GM21515 (cell line): ENCODE results near the gene RNF141.

Source experiments
- ATAC-seq: cut with Tn5 transposase; IDR thresholded peaks from one replicate; pipeline ENCODE4 v1.9.1; 2021; ENCODE audit not compliant: unreplicated experiment

Gene RNF141

DNA sequence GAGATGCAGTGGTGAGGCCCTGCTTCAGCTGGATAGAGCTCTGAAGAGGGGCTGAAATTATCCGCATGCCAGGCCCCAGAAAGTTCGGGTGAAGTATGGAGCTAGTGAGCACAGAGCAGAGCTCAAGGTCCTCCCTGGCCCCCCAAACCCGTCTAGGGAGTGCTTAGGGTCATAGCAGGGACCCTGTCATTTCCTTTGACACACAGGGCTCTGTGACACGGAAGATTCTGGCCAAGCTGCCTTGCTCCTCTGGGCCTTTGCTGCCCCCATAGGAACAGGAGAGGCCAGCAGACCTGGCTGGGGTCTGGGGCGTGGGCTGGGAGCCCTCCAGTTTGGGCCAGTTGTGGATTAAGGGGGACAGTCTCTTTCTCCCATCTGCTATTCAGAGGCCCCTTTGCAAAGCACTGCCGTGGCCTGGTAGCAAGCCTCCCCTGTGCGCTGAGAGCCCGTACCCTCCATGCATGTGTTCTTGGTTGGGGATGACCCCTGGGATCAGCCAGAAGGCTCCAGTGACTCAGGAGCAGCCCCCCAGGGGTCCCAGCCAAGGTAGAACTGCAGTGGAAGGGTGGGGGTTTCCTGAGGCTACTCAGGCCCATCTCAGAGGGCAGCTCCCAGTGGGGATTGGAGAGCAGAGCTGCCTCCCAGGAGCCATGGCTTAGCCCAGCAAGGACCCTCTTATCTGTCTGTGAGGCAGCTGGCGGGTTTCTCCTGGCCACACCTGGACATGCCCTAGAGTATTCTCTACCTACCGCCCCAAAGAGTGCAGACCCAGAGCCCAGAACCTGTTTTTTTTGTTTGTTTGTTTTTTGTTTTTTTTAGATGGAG lies 42.3 kb downstream of the RNF141 start:
- ATAC-seq = no peak

DNA sequence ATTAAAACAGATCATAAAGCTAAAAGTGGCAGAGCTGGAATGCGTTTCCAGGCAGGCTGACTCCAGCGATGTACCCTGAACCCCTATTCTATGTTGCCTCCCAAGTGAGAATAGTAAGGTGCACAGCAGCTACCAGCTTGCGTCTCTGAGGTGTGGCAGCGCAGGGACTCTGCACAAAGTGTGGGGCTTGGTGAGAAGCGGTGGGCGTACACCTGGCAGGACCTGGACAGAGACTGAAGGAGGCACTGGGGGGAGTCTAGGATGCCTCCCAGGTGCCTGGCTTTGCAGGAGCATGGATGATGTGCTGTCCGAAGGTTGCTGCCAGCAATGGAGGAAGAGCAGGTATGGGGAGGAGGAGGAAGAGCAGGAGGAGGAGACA lies 43.0 kb downstream of the RNF141 start:
- no peak for ATAC-seq

DNA sequence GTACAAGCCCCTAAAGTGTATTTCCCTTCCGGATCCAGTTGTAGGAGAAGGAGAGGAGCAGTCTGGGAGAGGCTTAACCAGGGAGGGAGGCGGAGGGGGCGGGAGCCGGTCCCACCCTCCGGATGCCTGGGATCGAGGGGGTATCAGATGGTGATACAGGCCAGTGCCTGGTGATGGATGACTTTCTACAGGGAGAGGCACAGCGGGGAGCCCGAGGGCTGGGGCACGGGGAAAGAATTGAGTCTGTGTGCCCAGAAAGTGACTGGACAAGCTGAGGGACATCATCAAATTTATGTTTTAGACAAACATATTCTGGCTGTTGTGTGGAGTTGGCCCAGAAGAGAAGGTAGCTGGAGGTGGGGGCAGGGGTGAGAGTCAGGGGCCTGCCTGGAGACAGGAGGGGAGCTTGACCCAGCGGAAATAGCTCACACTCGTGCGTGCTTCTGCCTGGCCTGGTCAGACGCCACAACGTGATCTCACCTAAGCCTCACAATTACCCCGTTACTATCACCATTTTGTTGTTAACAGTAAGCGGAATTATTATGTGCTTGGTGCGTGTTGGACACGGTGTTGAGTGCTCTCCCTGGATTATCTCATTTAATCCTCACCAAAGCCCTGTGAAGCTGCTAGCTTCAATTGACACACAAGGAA lies 43.5 kb downstream of the RNF141 start:
- no peak for ATAC-seq

DNA sequence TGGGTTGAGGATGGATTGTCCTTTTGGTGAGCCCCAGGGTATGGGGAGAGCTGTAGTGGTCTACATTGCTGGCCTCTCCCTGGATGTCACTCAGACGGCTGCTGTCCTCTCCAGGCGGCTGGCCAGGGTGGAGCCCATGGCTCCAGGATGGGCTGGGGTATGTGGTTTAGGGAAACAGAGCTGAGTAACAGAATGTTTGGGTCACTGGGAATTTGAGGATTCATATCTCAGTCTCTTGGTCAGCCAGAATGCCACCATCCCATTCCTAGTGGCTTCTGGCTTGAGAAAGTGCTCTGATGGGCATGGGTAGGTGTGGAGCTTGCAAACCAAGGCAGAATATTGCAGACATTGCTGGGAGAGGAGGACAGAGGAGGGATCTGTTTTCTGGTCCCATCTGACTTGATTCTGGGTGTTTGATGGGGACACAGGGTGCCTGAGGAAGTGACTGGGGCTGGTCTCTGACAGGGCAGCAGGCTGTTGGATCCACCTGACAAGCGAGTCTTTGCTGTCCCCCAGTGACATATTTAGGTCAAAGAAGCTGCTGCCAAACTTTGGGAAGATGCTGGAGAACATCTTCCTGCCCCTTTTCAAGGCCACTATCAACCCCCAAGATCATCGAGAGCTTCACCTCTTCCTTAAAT lies 44.6 kb downstream of the RNF141 start:
- ATAC-seq = no peak

DNA sequence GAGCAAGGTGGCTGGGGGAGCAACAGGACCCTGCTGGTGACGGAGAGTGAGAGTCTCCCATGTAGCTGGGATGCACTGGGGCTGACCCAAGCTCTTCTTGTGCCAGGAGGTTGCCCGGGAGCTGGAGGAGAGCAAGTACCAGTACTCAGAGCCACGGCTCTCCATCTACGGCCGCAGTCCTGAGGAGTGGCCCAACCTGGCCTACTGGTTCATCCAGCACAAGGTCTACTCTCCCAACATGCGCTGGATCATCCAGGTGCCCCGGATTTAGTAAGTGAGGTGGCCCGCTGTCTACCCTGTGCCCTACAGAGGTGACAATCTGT lies 45.6 kb downstream of the RNF141 start:
- ATAC-seq = no peak

DNA sequence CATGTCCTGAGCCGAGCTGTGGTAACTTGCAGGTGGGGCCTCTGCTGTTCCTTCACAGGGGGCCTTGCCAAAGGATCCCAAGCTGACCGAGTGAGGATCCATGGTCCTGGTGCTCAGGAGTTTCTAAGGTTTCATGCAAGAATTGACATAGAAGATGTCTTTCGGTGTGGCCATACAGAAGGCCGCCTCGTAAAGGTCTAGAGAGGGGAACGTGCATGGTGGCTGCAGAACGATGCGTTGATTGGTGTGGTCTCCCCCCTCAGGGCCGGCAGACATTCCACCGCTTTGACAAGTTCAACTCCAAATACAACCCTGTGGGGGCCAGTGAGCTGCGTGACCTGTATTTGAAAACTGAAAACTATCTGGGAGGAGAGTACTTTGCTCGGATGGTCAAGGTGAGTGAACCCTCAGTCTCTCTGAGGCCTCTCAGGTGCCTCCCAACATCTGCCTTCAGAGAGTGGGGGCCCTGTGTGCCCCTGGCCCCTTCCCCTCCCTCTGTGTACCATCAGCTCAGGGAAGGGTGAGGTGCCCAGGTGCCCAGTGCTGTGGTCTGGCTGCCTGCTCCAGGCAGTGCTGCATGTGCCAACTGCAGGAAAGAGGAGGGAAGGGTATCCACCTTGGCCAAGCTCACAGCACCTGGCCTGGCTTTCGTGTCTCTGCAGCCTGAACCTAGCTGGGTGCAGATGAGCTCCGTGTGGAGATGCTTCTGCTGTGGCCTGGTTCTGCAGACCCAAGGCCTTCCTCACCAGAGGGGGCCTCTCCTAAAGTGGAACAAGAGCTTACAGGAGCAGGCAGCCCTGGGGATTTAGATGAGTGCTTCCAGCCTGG lies 46.1 kb downstream of the RNF141 start:
- no peak for ATAC-seq

DNA sequence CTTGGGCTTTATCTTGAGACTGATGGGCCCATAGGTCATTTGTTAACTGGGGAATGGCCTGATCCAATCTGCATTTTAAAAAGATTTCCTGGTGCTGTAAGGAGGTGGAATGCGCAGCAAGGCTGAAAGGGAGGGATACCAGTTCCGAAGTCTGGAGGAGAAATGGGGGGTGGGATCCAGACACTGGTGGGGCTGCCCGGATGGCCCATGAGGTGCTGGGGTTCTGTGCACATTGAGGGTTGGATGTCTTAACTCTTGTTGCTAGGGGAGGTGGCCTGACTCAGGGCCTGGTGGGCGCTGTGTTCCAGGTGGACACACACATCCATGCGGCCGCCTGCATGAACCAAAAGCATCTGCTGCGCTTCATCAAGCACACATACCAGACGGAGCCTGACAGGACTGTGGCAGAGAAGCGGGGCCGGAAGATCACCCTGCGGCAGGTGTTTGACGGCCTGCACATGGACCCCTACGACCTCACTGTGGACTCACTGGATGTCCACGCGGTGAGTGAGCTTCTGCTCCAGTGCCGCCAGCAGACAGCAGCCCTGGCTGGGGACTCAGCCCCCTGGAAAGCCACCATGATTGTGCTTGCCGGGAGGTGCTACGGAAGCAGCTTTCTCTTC lies 47.8 kb downstream of the RNF141 start:
- no peak for ATAC-seq

DNA sequence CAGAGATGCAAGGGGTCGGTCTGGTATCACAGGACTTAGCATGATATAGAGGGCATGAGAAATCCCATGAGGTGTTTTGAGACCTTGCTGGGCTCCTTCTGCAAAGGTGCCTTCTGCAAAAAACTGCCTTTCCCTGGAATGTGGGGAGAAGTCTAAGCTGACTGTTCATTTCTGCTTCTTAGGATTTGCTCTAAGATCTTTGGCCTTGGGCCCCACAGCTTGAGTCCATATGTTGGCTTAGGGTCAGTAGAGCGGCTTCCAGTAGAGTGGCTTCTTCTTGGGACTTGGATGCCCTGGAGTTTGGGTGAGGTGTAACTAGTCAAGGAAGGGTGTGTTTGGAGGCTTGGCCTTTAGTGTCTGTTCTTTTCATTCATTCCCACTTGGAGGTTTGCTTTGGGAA lies 48.9 kb downstream of the RNF141 start:
- ATAC-seq = no peak

DNA sequence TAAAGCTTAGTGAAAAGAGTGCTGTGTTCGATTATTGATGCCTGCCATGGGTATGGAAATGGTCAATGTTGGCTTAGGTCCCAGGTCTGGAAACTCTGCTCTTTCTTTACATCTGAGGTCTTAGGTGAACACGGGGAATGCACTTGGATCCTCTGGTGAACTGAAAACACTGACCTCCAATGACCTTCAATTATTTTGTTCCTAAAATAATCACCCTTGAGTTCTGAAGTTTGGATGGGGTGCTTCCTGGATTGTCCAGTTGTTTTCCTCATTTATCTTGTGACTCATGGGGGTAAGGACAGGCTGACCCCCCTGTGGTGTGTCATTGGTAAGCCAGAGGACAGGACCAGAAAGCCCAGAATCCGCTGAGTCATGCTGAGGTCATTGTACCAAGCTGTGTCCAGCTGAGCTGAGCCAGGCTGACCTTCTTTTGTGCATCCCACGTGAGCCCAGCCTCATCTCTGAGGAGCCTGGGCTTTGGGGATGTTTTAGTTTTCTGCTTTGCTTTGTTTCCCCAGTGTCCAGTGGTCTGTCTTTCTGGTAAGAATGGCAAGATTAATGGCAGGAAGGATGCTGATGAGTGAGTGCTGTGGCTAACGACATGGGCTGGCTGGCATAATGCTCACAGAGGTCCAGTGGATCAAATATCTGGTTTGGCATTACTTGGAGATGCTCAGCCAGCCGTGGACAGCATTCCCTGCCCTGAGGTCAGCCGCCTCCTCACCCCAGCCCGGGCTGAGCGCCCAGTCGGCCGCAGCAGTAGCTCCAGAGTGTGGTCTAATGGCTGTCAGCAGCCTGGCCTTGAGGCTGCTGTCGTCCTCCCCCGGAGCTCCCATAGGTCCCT lies 50.4 kb downstream of the RNF141 start:
- no peak for ATAC-seq

DNA sequence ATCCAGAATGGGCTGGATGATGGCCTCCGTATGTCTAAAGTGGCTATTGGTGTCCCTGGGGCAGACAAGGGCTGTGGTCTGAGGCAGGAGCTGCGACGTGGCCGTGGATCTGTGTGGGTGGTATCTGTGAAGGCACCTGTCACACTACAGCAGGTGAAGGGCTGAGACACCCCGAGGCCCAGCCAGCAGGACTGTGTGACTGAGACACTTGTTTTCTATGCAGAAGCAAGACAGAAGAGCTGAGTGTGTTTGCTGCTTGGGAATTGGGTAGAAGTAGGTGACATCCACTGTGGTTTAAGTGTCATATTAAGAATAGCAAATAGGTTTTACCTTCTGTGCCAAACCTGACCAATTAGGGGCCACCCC lies 51.0 kb downstream of the RNF141 start:
- ATAC-seq = no peak

DNA sequence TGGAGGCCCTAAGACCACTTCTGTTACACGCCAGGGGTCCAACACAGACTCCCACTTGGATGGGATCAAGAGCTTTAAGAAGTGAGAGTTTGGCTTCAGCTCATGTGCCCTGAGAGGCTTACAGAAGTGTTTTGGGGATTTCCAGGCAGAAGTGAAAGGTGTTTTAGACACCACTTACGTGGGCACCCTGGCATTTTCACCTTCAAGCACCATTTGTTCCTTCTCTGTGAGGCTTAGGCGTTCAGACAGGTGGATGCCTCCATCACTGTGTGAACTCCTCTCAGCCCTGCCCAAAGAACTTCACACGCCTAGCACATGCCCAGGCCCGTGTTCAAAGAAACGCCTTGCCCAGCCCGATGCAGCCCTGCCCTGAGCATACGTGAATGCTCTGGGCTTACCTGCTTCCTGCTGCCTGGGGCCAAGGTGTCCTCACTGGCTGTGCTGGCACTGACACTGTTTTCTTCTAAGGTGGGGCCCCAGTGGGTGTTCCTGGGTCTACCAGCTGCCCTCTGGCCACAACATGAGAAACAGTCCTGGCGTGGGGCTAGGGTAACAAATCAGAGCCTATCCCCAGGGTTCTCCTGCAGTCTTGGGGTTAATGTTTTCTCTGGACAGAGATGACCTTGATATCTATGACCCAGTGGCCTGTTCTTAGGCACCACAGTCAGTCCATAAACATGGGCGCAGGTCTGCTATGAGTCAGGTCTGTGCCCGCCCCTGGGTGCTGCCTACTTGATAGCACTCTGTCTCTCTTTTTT lies 51.9 kb downstream of the RNF141 start:
- peak; percentile 50 for ATAC-seq

DNA sequence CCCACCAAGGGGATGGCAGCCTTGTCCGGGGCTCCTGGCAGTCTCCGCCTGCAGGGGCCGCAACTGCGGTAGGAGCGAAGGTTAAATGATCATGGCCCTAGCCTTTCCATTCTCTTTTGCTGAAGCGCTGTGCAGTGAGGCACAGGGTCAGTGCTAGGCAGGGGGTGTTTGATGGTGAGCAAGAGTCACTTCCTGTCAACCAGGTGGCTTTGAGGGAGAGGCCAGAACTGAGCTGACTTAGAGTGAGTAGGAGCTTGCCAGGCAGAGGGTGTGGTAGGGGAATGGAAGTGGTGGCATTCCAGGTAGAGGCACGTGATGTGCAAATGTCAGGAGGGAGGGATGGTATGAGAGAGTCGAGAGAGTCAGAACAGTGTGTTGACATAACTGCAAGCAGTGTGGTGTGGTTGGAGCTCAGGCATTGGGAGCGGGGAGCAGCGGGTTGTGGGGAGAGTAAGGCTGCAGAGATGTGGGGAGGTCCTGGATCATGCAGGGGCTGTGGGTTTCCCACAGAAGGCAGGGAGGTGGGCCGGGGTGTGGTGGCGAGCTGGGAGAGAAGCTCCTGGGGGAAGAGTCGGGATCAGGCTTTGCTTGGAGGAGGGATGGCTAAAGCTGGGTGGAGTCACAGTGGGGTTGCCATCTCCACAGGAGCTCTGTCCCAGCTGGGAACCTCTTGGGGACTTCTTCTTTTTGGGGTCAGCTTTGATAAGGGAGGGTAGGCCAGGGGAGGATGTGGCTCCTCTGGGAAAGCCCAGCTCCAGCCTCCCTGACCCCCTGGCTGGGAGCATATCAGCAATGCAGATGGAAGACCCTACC lies 52.7 kb downstream of the RNF141 start:
- ATAC-seq = peak; percentile 9

DNA sequence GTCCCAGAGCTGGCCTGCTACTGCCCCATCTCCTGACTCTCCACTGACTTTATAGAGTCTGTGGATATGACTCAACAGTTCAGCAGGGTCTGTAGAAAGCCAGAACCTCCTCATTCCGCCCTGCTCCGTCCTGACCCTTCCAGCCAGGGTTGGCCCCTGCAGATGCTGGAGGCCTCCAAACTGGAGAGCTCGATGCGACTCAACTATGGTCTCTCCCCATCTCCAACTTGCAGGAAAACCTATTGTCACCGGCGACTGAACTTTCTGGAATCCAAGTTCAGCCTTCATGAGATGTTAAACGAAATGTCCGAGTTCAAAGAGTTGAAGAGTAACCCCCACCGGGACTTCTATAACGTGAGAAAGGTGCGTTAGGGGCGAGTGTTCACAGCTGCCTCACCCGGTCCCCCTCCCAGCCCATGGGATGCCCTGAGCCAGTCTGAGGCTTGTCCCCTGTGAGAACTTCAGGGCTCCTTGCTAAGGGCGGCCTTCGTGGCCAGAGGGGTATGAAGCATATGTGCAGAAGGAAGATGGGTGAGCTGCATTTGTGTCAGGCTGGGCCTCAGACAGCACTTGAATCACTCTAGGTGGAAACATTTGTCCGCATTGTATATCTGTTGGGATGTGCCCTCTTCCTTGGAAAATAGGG lies 53.9 kb downstream of the RNF141 start:
- ATAC-seq = no peak

DNA sequence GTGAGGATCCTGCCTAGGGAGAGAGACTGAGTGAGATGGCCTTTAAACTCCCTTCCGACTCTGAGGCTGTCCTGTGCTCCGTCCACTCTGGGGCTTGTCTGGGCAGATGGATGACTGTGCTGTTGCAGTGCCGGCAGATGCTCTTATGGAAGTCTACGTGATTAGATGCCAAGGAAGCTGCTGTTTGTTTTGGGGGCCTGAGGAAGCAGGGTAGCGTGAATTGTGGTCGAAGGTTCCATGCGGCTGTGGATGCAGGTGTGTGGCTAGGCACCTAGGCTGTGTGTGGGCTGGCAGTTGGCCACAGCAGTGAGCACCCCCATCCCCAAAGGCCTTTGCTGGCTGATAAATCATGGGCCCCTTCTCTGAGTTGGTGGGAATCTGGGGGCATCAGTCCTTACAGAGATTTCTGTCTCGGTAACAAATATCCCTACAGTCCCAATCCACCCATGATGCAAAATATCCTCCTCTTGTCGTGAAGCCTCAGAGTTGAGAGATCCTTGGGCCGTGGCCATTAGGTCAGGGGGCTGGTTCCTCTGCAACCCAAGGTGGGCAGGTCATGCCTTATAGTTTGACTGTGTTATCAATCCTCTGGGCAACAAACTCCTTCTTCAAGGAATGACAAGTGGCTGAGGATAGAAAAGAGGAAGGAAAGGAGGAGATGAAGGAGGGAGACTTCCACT lies 54.7 kb downstream of the RNF141 start:
- no peak for ATAC-seq

DNA sequence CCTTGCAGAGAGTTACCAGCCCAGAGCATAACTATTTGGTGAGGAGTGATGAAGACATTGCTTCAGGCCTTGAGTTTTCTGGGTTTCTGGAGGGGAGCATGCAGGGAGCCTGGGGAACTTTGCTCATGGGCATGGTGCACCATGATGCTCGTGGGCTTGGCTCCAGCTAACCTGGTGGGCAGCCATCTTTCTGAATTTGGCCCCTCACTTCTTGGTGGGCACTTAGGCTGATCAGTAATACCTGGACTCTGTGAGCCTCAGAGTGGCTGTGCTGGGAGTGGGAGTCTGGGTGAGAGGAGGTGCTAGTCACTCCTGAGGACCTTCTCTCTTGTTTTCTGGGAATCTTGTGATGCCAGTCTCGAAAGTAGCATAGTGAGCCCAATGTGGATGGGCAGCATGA lies 55.3 kb downstream of the RNF141 start:
- ATAC-seq = no peak

DNA sequence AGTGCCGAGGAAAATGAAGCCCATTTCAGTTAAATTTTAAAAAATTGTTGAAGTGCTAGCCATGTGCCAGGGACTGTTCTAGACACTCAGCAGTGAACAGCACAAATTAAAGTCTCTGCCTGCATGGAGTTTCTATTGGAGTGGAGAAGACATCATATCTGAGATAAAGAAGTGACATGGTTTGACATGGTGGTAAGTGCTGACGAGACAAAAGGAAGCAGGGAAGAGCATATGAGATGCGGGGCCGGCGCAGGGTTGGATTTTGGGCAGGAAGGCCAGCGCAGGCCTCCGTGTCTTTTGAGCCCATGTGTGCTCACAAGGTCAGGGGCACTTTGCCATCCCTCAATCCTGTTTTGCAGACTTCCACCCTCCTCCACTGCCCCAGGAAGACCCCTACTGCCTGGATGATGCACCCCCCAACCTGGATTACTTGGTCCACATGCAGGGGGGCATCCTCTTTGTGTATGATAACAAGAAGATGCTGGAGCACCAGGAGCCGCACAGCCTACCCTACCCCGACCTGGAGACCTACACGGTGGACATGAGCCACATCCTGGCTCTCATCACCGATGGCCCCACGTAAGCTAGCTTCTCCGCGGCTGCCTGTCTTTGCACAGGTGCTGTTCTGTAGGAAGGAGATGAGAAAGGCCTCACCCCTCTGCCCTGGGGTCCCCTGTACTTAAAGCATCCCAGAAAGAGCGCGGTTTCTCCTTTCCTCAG lies 56.4 kb downstream of the RNF141 start:
- ATAC-seq = no peak

DNA sequence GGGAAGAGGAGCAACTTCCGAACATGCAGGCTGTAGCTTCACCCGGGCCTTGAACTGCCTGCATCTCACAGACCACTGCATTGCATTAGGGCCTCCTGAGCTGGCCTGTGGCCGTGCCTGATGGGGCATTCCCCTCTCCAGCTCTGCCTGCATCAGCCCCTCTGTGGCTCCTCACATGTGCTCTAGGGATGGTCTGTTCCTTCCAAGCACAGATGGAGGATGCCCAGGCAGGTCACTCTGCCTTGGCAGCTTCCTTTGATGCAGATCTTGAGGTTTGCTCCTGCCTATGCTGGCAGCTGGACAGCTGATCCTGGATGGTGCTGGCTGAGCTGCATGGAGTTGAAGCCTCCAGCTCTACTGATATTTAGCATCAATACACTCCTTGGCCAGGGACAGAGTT lies 57.4 kb downstream of the RNF141 start:
- ATAC-seq = no peak
